Measurements from ENCODE around the gene CHAF1A. TPM values are rescaled to one million over a fixed set of nuclear protein-coding genes. Genes with fewer than 3 reads are reported as not detected.

CHAF1A gene
- polyA plus RNA-seq, 12 donors, result 7.8 to 25.9 (median 11.3) TPM; not detected in 1

DNA sequence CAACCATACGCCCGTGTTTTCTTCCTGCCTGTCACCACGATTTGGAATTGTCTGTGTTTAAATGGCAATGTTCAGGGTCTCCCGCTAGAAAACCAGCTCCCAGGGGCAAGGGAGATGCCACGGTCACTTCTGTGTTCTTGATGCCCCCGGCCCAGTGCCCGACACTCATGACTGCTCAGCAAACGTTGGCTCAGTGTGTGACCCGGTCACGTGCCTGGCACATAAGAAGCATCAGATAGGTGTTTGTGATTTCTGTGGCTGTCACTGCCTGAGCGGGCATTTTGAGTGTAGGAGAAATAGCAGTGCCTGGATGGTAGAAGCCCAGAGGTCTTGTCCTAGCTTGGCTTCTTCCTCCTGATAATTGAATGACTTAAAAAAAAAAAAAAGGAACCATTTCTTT lies 85.1 kb downstream of the CHAF1A start:
- DNase-seq, result no peak

DNA sequence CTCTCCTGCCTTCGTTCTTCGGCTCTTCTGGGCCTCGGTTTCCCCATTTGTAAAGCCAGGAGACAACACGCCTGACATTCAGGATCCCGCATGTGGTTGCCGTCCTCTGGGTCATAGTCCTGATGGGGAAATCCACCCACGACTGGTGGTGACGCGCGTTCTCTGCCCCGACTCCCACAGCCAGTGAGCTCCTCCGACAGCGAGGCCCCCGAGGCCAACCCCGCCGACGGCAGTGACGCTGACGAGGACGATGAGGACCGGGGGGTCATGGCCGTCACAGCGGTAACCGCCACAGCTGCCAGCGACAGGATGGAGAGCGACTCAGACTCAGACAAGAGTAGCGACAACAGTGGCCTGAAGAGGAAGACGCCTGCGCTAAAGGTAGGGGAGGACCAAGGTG lies 86.1 kb downstream of the CHAF1A start:
- no peak for DNase-seq

DNA sequence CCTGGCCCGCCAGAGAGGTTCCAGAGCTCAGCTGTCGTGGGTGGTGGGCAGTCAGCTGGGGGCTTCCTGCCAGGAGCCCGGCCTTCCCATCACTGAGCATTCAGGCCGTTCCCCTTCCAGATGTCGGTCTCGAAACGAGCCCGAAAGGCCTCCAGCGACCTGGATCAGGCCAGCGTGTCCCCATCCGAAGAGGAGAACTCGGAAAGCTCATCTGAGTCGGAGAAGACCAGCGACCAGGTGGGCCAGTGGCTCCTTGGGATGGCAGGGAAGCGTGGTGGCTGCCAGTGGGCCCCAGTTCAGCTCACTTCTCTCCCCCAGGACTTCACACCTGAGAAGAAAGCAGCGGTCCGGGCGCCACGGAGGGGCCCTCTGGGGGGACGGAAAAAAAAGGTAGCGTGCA lies 89.0 kb downstream of the CHAF1A start:
- DNase-seq, result no peak

DNA sequence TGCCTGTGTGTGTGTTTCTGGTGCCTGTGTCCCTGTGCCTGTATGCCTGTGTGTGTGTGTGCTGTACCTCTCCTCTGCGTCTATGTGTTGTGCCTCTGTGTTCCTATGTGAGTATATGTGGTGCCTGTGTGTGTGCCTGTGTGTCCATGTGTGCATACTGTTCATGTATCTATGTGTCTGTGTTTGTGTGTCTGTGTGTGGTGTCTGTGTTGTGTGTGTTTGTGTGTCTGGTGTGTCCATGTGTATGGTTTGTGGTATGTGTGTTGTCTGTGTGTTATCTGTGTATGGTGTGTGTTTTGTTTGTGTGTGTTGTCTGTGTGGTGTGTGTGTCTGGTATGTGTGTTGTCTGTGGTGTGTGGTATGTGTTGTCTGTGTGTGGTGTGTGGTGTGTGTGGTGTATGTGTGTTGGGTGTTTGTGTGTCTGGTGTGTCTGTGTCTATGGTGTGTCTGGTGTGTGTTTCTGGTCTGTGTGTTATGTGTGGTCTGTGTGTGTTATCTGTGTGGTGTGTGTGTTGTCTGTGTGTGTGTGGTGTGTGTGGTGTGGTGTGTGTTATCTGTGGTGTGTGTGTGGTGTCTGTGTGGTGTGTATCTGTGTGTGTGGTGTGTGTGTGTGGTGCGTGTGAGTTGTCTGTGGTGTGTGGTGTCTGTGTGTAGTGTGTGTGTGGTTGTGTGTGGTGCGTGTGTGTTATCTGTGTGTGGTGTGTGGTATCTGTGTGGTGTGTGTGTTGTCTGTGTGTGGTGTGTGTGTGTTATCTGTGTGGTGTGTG lies 90.1 kb downstream of the CHAF1A start:
- DNase-seq, result no peak

Other genes starting within 250 kb of the CHAF1A start
- 1 to 10 TPM in 1 of 12 donors, under 1 TPM in 1, not detected in 10; 0.30 to 8.2 TPM for gene CREB3L3, start 249.0 kb upstream of the CHAF1A start, polyA plus RNA-seq (ENCODE audit: insufficient read length in 12 of 12)
- gene SIRT6, start 220.1 kb upstream of the CHAF1A start, polyA plus RNA-seq (ENCODE audit: insufficient read length in 12 of 12), result 10 to 100 TPM in 6 of 12 donors, 1 to 10 TPM in 5, not detected in 1; 7.1 to 22.9 (median 10.4) TPM
- 1 to 10 TPM in 7 of 12 donors, under 1 TPM in 3, not detected in 2; 0.38 to 2.2 (median 1.4) TPM for gene ANKRD24, start 220.0 kb upstream of the CHAF1A start, polyA plus RNA-seq (ENCODE audit: insufficient read length in 12 of 12)
- 1 to 10 TPM in 1 of 12 donors, under 1 TPM in 9, not detected in 2; 0.34 to 2.4 (median 0.70) TPM for gene EBI3, start 173.1 kb upstream of the CHAF1A start, polyA plus RNA-seq (ENCODE audit: insufficient read length in 12 of 12)
- 10 to 100 TPM in 11 of 12 donors, not detected in 1; 10.8 to 19.0 (median 11.9) TPM for gene YJU2, start 155.6 kb upstream of the CHAF1A start, polyA plus RNA-seq (ENCODE audit: insufficient read length in 12 of 12)
- 100 to 1,000 TPM in 5 of 12 donors, 10 to 100 TPM in 6, not detected in 1; 48.5 to 140 (median 91.9) TPM for gene SHD, start 123.4 kb upstream of the CHAF1A start, polyA plus RNA-seq (ENCODE audit: insufficient read length in 12 of 12)
- gene TMIGD2, start 100.3 kb upstream of the CHAF1A start, polyA plus RNA-seq (ENCODE audit: insufficient read length in 12 of 12), result 1 to 10 TPM in 1 of 12 donors, under 1 TPM in 9, not detected in 2; 0.27 to 3.2 (median 0.60) TPM
- gene FSD1, start 98.0 kb upstream of the CHAF1A start, polyA plus RNA-seq (ENCODE audit: insufficient read length in 12 of 12), result 10 to 100 TPM in 1 of 12 donors, 1 to 10 TPM in 9, under 1 TPM in 1, not detected in 1; 0.88 to 13.6 (median 2.2) TPM
- 10 to 100 TPM in 2 of 12 donors, 1 to 10 TPM in 8, not detected in 2; 3.5 to 37.7 (median 5.1) TPM for gene STAP2, start 63.8 kb upstream of the CHAF1A start, polyA plus RNA-seq (ENCODE audit: insufficient read length in 12 of 12)
- gene MPND, start 59.1 kb upstream of the CHAF1A start, polyA plus RNA-seq (ENCODE audit: insufficient read length in 12 of 12), result 10 to 100 TPM in 10 of 12 donors, not detected in 2; 11.4 to 18.5 (median 13.2) TPM
- gene SH3GL1, start 2.1 kb upstream of the CHAF1A start, polyA plus RNA-seq (ENCODE audit: insufficient read length in 12 of 12), result 10 to 100 TPM in 11 of 12 donors, not detected in 1; 41.2 to 79.6 (median 56.0) TPM
- gene UBXN6, start 55.2 kb downstream of the CHAF1A start, polyA plus RNA-seq (ENCODE audit: insufficient read length in 12 of 12), result 100 to 1,000 TPM in 2 of 12 donors, 10 to 100 TPM in 9, not detected in 1; 66.8 to 148 (median 87.8) TPM
- gene HDGFL2, start 69.7 kb downstream of the CHAF1A start, polyA plus RNA-seq (ENCODE audit: insufficient read length in 12 of 12), result 10 to 100 TPM in 11 of 12 donors, not detected in 1; 46.8 to 76.7 (median 51.3) TPM
- gene PLIN4, start 115.8 kb downstream of the CHAF1A start, polyA plus RNA-seq (ENCODE audit: insufficient read length in 12 of 12), result 1 to 10 TPM in 10 of 12 donors, under 1 TPM in 1, not detected in 1; 0.88 to 9.1 (median 3.2) TPM
- gene PLIN5, start 132.6 kb downstream of the CHAF1A start, polyA plus RNA-seq (ENCODE audit: insufficient read length in 12 of 12), result 1 to 10 TPM in 8 of 12 donors, under 1 TPM in 2, not detected in 2; 0.61 to 3.7 (median 2.5) TPM
- under 1 TPM in 10 of 12 donors, not detected in 2; 0.21 to 0.91 (median 0.57) TPM for gene LRG1, start 137.4 kb downstream of the CHAF1A start, polyA plus RNA-seq (ENCODE audit: insufficient read length in 12 of 12)
- gene SEMA6B, start 157.0 kb downstream of the CHAF1A start, polyA plus RNA-seq (ENCODE audit: insufficient read length in 12 of 12), result 10 to 100 TPM in 11 of 12 donors, not detected in 1; 22.4 to 71.3 (median 41.1) TPM
- 100 to 1,000 TPM in 1 of 12 donors, 10 to 100 TPM in 8, 1 to 10 TPM in 3; 8.5 to 370 (median 11.2) TPM for gene TNFAIP8L1, start 236.9 kb downstream of the CHAF1A start, polyA plus RNA-seq (ENCODE audit: insufficient read length in 12 of 12)